NB4 (cell line): Measurements from ENCODE around the gene DENND1A.

ENCODE experiments used
- DNase-seq: peaks from one replicate; pipeline ENCODE4 v3.0.0; 2010; ENCODE audit warnings: low read depth
- H3K4me3 ChIP-seq: one replicate; pipeline ENCODE4 v1.5.1; 2011; ENCODE audit warnings: mild to moderate bottlenecking, low read depth, low read length, moderate library complexity
- CTCF ChIP-seq: IDR thresholded peaks from one replicate; pipeline ENCODE4 v1.5.1; 2012; ENCODE audit warnings: low read depth, low read length
- MAX ChIP-seq: IDR thresholded peaks from 2 replicates; pipeline ENCODE4 v1.6.1; 2011; ENCODE audit warnings: low read depth, low read length
- MYC ChIP-seq: IDR thresholded peaks from 2 replicates; pipeline ENCODE4 v1.6.1; 2011; ENCODE audit warnings: low read depth, low read length
- POLR2A ChIP-seq: IDR thresholded peaks from 2 replicates; pipeline ENCODE4 v1.6.1; 2011; ENCODE audit warnings: mild to moderate bottlenecking; ENCODE audit not compliant: insufficient read length; ENCODE audit errors: extremely low read depth

Gene DENND1A

GRCh38 chr9:123710299-123710698 is 219.6 kb downstream of the DENND1A start:
- DNase-seq = no peak

GRCh38 chr9:123702483-123702882 is 227.4 kb downstream of the DENND1A start:
- no peak overlapping the region for H3K4me3 ChIP-seq
- no peak for DNase-seq
- TF ChIP-seq POLR2A = no peak
- TF ChIP-seq MAX = no peak
- no peak for TF ChIP-seq MYC
- TF ChIP-seq CTCF = no peak

More at GRCh38 chr9:123710299-123710698, 219.6 kb downstream of the DENND1A start:
- no peak overlapping the region for H3K4me3 ChIP-seq
- TF ChIP-seq CTCF (no peak), MYC (no peak), POLR2A (no peak), MAX (no peak)

GRCh38 chr9:123697686-123698085 is 232.2 kb downstream of the DENND1A start:
- no peak for DNase-seq
- H3K4me3 ChIP-seq = no peak overlapping the region
- TF ChIP-seq MYC = no peak
- no peak for TF ChIP-seq MAX
- TF ChIP-seq CTCF = no peak
- no peak for TF ChIP-seq POLR2A

- DNase-seq = no peak
- H3K4me3 ChIP-seq = no peak overlapping the region
- TF ChIP-seq MYC = no peak
- TF ChIP-seq MAX = no peak
- no peak for TF ChIP-seq POLR2A
- no peak for TF ChIP-seq CTCF
These were observed 233.4 kb downstream of the DENND1A start for GRCh38 chr9:123696476-123696875.

- no peak for DNase-seq
- no peak overlapping the region for H3K4me3 ChIP-seq
These were observed 234.5 kb downstream of the DENND1A start for GRCh38 chr9:123695386-123695785.

More at GRCh38 chr9:123695386-123695785, 234.5 kb downstream of the DENND1A start:
- no peak for TF ChIP-seq POLR2A
- no peak for TF ChIP-seq MAX
- TF ChIP-seq CTCF = no peak
- no peak for TF ChIP-seq MYC
